ENCODE results near the gene MOV10L1.
A peak's percentile ranks its signal among the peaks of the same experiment; 100 is the strongest.

Gene MOV10L1

DNA sequence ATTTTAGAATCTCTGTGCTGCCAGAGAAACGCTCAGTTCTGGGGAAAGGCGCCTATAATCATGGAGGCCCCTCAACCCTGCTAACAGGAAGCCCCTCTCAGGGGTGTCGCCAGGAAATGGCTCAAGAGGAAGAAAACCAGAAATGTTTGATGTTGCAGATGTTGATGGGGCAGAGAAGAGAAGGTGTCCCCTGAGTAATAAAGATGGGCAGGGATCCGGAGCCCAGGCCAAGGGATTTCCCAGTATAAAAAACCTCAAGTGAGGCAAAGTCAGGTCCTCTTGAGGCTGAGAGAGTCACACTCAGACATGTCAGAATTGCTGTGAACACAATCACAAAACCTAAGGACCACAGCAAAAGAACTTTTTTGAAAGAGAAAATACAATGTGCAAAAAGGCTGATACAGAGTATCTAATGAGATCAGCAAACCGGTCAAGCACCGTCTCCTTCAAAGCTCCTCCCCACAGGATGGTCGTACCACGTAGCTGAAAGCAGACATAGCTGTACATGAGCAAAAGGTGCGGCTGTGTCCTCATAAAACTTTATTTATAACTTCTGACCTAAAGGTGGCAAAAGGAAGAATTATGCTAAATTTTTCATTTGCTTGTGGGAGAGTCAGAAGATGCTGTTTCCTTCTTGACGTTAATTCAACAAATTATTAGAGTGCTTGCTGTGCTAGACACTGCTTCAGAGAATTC lies 12.2 kb downstream of the MOV10L1 start:
- no peaks in the 10 kb centered on the region for H3K9me3 Mint-ChIP-seq
- no peak overlapping the region for H3K4me3 Mint-ChIP-seq
- DNase-seq = no peak
- no peak overlapping the region for H3K27ac Mint-ChIP-seq
- H3K4me1 Mint-ChIP-seq (ENCODE audit: low read depth) = peaks cover 12% of the 10 kb centered on the region
- no peaks in the 10 kb centered on the region for H3K36me3 Mint-ChIP-seq (ENCODE audit: low read depth)
- H3K27me3 Mint-ChIP-seq = peaks cover 31% of the 10 kb centered on the region

DNA sequence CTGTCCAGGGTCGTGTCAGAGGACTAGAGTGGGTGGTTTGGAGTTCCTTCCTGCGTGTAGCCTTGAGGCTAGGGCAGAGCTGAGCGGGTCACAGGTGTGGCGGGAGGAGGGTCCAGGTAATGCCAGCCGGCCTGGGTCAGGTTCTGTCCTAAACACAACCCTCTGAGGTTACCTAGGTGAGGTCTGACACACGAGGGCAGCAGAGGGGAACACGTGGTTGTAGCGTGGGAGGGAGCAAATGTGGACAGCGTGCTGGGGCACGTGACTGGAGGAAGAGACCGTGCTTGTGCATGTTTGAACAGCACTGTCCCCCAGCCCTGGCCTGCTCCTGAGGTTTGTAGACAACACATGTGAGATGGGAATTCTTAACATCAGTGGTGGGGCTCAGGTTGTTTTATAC lies 13.1 kb downstream of the MOV10L1 start:
- Mint-ChIP-seq H3K27ac (no peak overlapping the region), H3K27me3 (peaks cover 26% of the 10 kb centered on the region), H3K4me3 (no peak overlapping the region), H3K36me3 (ENCODE audit: low read depth) (no peaks in the 10 kb centered on the region), H3K9me3 (no peaks in the 10 kb centered on the region), H3K4me1 (ENCODE audit: low read depth) (peaks cover 12% of the 10 kb centered on the region)
- DNase-seq = no peak

DNA sequence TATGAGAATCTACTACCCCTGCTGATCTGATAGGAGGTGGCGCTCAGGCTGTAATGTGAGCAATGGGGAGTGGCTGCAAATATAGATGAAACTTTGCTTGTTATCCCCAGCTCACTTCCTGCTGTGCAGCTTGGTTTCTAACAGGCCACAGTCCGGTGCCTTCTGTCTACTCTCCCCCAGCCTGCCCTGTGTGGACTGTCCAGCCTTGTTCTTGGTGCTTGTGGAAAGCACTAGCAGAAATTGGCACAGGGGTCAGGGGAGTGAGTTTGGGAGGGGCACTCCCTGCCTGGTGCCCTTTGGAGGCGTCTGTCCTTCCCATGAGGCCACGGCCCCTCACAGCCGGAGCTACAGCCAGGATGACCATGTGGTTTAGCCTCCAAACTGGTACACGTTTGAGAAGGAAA lies 14.3 kb downstream of the MOV10L1 start:
- Mint-ChIP-seq H3K9me3 (no peaks in the 10 kb centered on the region), H3K36me3 (ENCODE audit: low read depth) (no peaks in the 10 kb centered on the region), H3K4me1 (ENCODE audit: low read depth) (peaks cover 12% of the 10 kb centered on the region), H3K27ac (no peak overlapping the region), H3K4me3 (no peak overlapping the region), H3K27me3 (peaks cover 23% of the 10 kb centered on the region)
- no peak for DNase-seq

DNA sequence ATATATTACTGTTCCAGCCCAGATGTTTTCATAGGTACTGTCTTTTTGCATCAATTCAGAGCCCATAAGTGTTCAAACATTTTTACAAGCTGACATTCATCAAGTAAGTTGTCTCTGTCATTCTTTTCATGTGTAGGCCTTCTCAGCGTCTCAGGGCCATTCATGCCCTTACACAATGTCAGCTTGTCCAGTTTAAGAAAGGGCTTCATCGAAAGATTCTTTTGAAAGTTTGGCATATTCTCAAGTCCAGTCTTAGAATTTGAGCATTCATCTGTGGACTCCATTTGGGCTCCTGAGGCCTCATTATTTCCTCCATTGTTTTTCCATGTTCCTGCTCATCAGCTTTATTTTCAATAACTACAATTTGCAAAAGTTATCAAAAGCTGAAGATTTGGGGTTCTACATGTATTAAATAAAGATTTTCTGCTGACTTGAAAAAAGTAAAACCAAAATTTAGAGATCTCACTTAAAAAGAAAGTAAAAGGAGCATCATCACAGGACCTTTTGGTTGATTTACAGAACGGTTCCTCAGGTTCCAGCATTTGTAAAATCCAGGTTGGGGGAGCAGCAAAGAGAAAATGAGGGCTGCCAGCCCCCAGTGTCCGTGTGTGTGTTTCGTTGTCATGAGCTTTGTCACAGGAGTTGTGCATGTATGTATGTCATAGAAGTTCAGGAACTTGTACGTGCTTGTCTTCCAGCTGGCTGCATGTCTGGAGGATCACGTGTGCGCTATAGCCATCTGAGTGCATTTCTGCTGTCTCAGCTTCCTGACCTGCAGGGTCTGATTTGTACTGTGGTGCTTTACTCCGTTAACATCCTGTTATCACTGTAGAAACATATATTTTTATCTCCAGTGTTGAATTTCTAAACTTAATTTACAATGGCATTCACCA lies 15.6 kb downstream of the MOV10L1 start:
- H3K27ac Mint-ChIP-seq = no peak overlapping the region
- no peaks in the 10 kb centered on the region for H3K36me3 Mint-ChIP-seq (ENCODE audit: low read depth)
- no peaks in the 10 kb centered on the region for H3K9me3 Mint-ChIP-seq
- H3K27me3 Mint-ChIP-seq = peaks cover 18% of the 10 kb centered on the region
- peaks cover 12% of the 10 kb centered on the region for H3K4me1 Mint-ChIP-seq (ENCODE audit: low read depth)
- DNase-seq = no peak
- peak overlapping the region; percentile 33 for H3K4me3 Mint-ChIP-seq

DNA sequence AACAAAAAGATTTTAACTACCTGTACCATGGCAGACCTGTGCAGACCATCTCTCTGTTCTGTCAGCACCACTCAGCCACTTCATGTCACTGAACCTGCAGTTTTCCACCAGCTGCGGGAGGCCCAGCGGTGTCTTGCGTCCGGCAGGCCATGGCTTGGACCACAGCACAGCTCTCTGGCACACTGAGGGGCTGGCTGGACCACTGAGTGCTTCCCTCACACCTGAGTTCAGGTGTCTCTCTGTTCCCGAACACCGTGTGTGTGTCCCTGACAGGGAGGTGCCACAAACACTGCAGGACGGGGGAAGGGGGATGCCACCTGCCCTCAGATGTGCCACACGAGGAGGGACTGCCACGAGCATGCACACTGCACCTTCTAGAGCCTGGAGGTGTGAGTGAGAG lies 17.7 kb downstream of the MOV10L1 start:
- no peaks in the 10 kb centered on the region for H3K36me3 Mint-ChIP-seq (ENCODE audit: low read depth)
- no peak overlapping the region for H3K4me3 Mint-ChIP-seq
- no peak overlapping the region for H3K27ac Mint-ChIP-seq
- H3K4me1 Mint-ChIP-seq (ENCODE audit: low read depth) = peaks cover 18% of the 10 kb centered on the region
- DNase-seq = no peak
- H3K9me3 Mint-ChIP-seq = no peaks in the 10 kb centered on the region
- H3K27me3 Mint-ChIP-seq = peaks cover 22% of the 10 kb centered on the region

DNA sequence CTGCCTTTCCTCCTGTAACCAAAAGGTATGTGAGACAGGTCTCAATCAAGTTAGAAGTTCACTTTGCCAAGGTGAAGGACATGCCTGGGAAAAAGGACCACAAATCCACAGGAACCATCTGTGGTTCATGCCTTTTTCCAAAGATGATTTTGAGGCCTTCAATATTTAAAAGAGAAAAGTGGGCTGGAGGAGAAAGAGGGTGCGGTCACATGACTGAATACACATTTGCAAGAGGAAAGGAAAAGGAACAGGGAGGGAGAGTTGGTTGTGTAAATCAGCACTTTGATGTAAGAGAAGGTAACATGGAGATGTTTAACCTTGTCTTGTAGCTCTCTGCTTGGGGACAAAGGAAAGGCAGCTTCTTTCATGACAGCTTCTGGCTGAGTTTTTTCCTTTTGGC lies 21.2 kb downstream of the MOV10L1 start:
- no peaks in the 10 kb centered on the region for H3K36me3 Mint-ChIP-seq (ENCODE audit: low read depth)
- H3K9me3 Mint-ChIP-seq = no peaks in the 10 kb centered on the region
- H3K27me3 Mint-ChIP-seq = peaks cover 36% of the 10 kb centered on the region
- peaks cover 10% of the 10 kb centered on the region for H3K4me1 Mint-ChIP-seq (ENCODE audit: low read depth)
- no peak overlapping the region for H3K4me3 Mint-ChIP-seq
- DNase-seq = no peak
- H3K27ac Mint-ChIP-seq = no peak overlapping the region

DNA sequence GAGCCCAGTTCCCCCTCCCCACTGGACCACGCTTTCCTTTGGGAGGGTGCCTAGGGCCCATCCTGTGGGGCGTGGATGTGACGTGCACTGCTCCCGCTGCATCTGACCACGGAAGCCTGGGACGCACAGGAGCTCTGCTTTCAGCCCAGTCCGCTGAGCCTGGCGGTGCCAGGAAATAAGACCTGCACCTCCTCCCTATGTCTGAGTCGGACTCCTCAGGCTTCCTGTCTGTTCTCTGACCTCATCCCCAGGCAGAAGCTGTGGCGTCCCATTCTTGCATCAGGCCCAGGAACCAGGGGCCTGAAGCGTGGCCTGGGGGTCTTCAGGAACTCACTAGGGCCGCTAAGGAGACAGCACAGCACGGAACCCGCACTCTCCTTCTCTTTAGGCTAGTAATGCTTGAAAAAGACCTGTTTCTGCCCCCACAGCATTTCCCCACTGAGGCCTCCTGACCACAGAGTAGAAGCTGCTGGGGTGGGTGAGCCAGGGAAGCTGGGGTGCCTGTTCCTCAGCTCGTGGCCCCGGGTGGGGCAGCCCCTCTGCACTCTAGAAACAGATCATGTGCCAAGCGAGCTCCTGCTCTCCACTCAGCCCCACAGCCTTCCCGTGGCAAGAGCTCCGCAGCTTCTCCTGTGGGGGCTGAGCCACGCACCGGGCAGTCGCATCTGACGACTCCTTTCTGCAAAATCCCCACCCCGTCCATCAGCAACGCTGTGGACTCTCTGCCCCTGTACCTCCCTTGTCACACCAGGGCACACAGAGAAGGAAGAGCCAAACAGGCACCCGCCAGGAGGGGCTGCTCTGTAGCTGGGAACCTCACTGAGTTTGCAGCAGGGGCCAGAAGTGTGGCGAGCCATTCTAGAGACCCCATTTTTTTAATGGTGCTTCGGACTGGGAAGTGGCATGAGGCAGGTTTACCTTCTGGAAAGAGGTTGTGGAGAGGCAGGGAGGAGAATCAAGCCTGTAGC lies 22.6 kb downstream of the MOV10L1 start:
- Mint-ChIP-seq H3K9me3 (no peaks in the 10 kb centered on the region), H3K27me3 (peaks cover 36% of the 10 kb centered on the region), H3K27ac (peak overlapping the region; percentile 68), H3K4me1 (ENCODE audit: low read depth) (peaks cover 10% of the 10 kb centered on the region), H3K36me3 (ENCODE audit: low read depth) (no peaks in the 10 kb centered on the region), H3K4me3 (no peak overlapping the region)
- DNase-seq = peak; percentile 35

DNA sequence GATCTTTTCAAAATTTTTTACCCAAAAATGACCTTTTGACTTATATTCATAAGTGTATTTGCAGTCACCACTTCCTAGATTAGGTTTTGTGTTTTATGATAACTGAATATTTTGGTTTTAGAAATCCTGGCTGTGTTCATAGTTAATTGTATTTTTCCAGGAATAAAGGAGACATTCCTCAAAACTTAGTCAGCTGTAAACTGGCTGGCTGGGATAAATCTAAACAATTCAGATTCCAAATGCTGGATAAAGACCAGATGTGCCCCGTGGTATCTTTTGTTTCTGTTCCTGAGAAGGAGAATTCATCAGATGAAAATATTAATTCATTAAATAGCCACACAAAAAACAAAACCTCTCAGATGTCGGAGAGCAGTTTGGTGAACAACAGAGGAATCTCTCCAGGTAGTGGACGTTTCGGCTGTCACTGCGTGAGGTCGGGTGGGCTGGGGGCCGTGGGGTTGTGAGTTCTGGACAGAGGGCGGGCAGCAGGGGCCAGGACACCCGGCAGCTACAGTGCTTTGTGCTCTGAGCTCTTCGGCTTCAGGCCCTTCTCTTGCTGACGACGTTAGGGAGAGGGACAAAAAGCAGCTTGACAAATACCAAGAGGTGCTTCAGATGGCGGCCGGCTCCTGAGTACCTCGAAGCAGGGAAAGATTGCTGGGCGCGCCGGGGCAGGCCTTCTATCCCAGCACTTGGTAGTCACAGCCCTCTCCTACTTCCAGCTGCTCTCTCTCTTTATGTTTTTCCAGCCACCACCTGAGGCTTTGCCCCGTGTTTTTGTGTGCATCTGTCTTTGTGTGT lies 24.6 kb downstream of the MOV10L1 start:
- Mint-ChIP-seq H3K27ac (no peak overlapping the region), H3K4me1 (ENCODE audit: low read depth) (peaks cover 10% of the 10 kb centered on the region), H3K9me3 (no peaks in the 10 kb centered on the region), H3K4me3 (no peak overlapping the region), H3K36me3 (ENCODE audit: low read depth) (no peaks in the 10 kb centered on the region), H3K27me3 (peaks cover 36% of the 10 kb centered on the region)
- DNase-seq = no peak

DNA sequence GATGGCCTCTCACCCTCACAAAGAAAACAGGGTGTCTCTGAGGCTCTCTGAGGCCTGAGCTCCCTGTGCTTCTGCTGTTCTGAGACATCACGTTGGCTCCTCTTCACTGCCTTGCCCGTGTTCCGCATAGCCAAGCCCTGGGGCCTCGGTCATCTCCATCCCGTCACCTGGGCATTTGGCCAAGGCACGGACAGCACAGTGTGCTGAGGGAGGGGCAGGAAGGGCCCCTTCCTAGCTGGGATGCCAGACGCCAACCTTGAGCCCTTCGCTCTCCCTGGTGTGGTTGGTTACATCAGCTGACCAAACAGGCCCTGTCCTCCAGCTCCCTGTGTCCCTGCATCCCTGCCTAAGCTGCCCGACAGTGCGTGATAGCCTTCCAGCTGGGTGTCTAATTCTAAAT lies 25.9 kb downstream of the MOV10L1 start:
- Mint-ChIP-seq H3K27ac (no peak overlapping the region), H3K36me3 (ENCODE audit: low read depth) (no peaks in the 10 kb centered on the region), H3K4me1 (ENCODE audit: low read depth) (peaks cover 10% of the 10 kb centered on the region), H3K4me3 (no peak overlapping the region), H3K9me3 (no peaks in the 10 kb centered on the region), H3K27me3 (peaks cover 40% of the 10 kb centered on the region)
- DNase-seq = no peak

DNA sequence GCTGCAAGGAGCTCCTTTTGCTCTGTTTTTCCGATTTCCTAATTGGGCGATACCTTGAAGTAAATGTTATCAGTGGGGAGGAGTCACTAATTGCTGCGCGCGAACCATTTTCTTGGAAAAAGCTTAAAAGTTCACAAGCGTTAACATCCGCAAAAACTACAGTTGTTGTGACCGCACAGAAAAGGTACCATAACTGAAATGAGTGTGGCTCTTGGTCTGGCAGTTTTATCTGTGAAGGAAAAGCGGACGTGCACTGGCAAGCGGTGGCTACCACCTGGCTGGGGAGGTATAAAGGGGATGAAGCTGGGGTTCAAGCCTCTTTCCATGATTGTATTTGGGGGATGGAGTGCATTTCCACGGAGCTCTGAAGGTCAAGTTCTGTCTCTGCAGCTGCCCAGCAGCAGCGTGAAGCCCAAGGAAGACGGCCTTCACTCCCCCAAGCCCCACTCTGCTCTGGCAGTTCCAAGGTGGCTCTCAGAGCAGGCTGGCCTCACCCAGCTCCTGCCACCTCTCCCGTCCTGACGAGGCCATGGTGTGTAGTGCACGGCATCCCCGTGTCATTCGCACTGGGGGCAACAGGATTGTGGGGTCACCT lies 27.5 kb downstream of the MOV10L1 start:
- H3K4me1 Mint-ChIP-seq (ENCODE audit: low read depth) = peaks cover 7% of the 10 kb centered on the region
- no peak overlapping the region for H3K4me3 Mint-ChIP-seq
- H3K9me3 Mint-ChIP-seq = no peaks in the 10 kb centered on the region
- peaks cover 32% of the 10 kb centered on the region for H3K27me3 Mint-ChIP-seq
- H3K27ac Mint-ChIP-seq = no peak overlapping the region
- H3K36me3 Mint-ChIP-seq (ENCODE audit: low read depth) = no peaks in the 10 kb centered on the region
- DNase-seq = no peak

DNA sequence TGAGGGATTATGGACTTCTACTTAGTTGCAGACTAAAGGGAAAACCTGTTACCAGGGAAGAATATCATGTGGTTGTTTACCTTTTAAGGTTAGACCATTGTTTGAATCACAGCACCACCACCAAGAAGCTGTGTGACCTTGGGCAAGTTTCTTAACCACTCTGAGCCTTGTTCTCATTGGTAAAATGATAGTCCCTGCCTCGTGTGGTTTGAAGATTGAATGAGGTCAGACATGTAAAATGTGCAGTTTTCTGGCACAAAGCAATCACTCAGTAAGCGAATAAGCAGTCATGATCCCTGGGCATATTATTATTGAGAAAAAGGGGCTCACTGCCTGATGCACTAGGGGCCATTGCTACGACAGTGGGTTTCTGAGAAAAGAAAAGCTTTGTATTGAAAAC lies 28.3 kb downstream of the MOV10L1 start:
- Mint-ChIP-seq H3K4me3 (no peak overlapping the region), H3K36me3 (ENCODE audit: low read depth) (no peaks in the 10 kb centered on the region), H3K27ac (no peak overlapping the region), H3K9me3 (peaks cover 2% of the 10 kb centered on the region), H3K27me3 (peaks cover 24% of the 10 kb centered on the region), H3K4me1 (ENCODE audit: low read depth) (no peaks in the 10 kb centered on the region)
- DNase-seq = no peak

DNA sequence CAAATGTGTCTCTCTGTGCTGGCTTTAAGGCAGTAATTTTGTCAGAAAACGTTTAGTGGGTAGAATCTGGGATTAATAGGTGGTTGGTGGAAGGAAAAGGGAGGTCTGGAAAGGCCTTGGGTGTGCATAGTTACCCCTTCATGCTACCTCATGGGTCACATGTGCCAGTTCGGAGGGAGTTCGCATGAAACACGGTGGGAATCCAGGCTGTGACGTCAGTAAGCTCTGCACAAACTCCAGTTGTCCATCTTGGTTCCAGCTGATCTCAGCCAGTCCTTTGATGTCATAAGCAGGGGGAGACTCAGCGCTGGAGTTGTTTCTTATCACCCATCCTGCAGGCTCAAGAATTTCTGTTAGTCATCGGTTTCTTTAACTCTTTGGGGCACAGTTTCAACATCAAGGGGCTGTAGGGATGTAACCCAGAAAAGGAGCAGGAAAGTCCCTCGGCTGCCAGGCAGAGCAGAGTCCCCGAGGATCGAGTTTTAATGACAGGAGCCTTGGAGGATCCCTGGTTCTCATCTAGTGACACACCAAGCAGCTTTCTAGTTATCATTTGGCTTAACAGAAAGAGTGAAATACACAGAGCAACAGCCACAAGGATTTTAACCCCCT lies 28.9 kb downstream of the MOV10L1 start:
- H3K27ac Mint-ChIP-seq = no peak overlapping the region
- peaks cover 24% of the 10 kb centered on the region for H3K27me3 Mint-ChIP-seq
- DNase-seq = no peak
- H3K4me1 Mint-ChIP-seq (ENCODE audit: low read depth) = no peaks in the 10 kb centered on the region
- no peak overlapping the region for H3K4me3 Mint-ChIP-seq
- peaks cover 6% of the 10 kb centered on the region for H3K9me3 Mint-ChIP-seq
- no peaks in the 10 kb centered on the region for H3K36me3 Mint-ChIP-seq (ENCODE audit: low read depth)

DNA sequence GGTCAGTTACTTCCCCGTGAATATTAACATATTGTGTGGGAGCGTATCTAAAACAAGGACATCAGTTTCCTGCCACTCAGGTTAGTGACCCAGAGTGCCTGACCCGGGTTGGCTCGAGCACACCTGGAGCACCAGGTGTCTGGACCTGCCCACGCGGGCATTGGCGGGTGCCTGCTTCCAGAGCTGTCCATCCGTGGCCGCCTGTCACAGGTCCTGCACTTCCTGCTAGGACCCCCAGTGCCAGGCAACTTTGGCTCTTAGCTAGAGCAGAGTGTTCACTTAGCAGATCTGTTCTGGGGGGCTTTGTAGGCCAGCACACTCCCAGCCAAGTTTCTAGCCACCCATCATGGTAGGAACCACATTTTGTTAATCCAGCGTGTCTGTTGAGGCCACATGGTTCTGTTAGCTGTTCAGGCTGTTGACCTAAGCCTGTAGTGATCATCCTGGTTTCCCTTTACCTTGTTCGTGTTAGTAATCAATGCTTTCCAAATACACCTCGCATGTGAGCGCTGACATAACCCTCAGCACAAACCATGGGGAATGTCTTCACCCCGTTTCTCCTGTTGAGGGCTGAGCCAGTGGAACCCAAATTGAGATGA lies 29.5 kb downstream of the MOV10L1 start:
- H3K4me3 Mint-ChIP-seq = no peak overlapping the region
- H3K9me3 Mint-ChIP-seq = peaks cover 11% of the 10 kb centered on the region
- no peak overlapping the region for H3K27ac Mint-ChIP-seq
- DNase-seq = no peak
- no peaks in the 10 kb centered on the region for H3K36me3 Mint-ChIP-seq (ENCODE audit: low read depth)
- H3K4me1 Mint-ChIP-seq (ENCODE audit: low read depth) = no peaks in the 10 kb centered on the region
- peaks cover 22% of the 10 kb centered on the region for H3K27me3 Mint-ChIP-seq

Measured in activated T-cell treated with anti-CD3 and anti-CD28 coated beads, Interleukin-2, amount 50 U/mL, for 24 hours (primary cell).